ENCODE results near the gene APOL3. TPM values are rescaled to one million over a fixed set of nuclear protein-coding genes. Genes with fewer than 3 reads are reported as not detected.
A peak's percentile ranks its signal among the peaks of the same experiment; 100 is the strongest.

APOL3 gene
- total RNA-seq, 4 donors from 2014 or later = 22.1 to 108 (median 76.7) TPM

DNA sequence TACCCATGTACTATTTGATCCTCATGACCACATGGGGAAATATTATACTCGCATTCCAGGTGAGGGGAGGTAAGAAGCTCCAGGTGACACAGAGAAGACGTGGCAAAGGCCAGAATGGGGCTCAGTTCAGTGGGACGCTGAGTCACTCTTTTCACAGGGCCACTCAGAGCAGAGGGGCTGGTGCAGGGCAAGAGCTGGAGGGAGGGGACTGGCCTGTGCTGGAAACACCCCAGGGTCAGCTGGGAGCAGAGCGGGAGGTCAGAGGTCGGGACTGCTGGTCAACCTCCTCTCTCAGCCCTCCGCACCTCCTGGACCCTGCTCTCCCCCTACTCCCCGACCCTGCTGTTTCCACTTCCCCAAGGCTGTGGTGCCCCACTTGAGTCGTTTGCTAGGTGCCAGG is 12.1 kb downstream of the APOL3 start:
- intact Hi-C loops (cut with DNase I; ENCODE audit: low total_unique reads) = no loop called here
- peaks cover 6 to 7% of the 10 kb centered on the region in 2 donors for H3K4me1 ChIP-seq
- H3K27ac ChIP-seq = peak overlapping the region; percentile 70 to 94
- TF ChIP-seq, protein P1, sequence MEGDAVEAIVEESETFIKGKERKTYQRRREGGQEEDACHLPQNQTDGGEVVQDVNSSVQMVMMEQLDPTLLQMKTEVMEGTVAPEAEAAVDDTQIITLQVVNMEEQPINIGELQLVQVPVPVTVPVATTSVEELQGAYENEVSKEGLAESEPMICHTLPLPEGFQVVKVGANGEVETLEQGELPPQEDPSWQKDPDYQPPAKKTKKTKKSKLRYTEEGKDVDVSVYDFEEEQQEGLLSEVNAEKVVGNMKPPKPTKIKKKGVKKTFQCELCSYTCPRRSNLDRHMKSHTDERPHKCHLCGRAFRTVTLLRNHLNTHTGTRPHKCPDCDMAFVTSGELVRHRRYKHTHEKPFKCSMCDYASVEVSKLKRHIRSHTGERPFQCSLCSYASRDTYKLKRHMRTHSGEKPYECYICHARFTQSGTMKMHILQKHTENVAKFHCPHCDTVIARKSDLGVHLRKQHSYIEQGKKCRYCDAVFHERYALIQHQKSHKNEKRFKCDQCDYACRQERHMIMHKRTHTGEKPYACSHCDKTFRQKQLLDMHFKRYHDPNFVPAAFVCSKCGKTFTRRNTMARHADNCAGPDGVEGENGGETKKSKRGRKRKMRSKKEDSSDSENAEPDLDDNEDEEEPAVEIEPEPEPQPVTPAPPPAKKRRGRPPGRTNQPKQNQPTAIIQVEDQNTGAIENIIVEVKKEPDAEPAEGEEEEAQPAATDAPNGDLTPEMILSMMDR (IDR thresholded peaks at IDR 0.05) = no peak
- no peak for TF ChIP-seq POLR2A (IDR thresholded peaks at IDR 0.05)
- H3K36me3 ChIP-seq = no peaks in the 10 kb centered on the region
- no peak for DNase-seq
- no peak overlapping the region for H3K4me3 ChIP-seq
- H3K9me3 ChIP-seq = no peaks in the 10 kb centered on the region
- no peaks in the 10 kb centered on the region for H3K27me3 ChIP-seq

DNA sequence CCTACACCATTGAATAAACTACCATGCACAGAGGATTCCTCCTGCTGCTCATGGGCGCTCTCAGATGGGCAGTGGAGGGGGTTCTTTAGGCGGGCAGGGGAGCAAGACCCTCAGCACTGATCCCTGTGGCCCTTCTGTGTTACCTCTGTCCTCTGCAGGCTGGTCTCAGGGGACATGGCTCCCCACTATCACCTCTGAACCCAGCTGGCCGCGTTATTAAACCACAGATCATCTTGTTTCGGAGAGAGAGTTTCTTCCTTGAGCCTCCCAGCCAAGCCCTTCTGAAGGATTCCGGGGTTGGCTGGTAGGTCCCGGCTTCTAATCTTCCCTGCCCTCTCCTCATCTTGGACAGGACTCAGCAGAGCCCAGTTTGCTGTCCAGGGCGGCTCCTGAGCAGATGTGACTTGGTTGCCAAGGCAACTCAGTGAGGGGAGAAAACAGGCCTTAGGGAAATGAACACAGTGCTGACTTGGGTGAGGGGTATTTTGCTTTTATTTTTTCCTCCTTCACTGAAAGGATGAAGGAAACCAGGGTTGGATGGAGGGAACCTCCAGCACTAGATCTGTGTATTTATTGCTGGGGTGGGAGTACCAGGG is 13.3 kb downstream of the APOL3 start:
- no peak for DNase-seq
- TF ChIP-seq, protein P1 (IDR thresholded peaks at IDR 0.05) = no peak
- no peak for TF ChIP-seq POLR2A (IDR thresholded peaks at IDR 0.05)
- intact Hi-C loops (cut with DNase I; ENCODE audit: low total_unique reads) = no loop called here
- peak overlapping the region; percentile 70 to 94 for H3K27ac ChIP-seq
- H3K36me3 ChIP-seq = no peaks in the 10 kb centered on the region
- H3K4me3 ChIP-seq = no peak overlapping the region
- H3K27me3 ChIP-seq = no peaks in the 10 kb centered on the region
- peaks cover 6 to 7% of the 10 kb centered on the region in 2 donors for H3K4me1 ChIP-seq
- no peaks in the 10 kb centered on the region for H3K9me3 ChIP-seq

DNA sequence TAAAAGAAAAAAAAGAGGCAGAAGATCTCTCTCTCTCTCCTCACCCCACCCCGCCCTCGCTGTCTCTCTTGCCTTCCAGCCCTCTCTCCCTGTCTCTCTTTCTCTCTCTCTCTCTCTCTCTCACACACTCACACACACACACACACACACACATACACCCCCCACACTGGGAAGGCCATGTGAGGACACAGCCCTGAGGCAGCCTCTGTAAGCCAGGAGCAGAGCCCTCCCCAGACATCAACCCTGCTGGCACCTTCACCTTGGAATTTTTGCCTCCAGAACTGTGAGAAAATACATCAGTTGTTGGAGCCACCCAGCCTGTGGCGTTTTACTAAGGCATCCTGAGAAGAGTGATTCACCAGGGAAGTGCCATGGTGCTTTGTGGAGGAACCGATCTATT is 14.7 kb downstream of the APOL3 start:
- Histone ChIP-seq H3K4me1 (peaks cover 4 to 6% of the 10 kb centered on the region in 2 donors), H3K27me3 (no peaks in the 10 kb centered on the region), H3K36me3 (no peaks in the 10 kb centered on the region), H3K27ac (peak overlapping the region; percentile 28 to 40), H3K4me3 (no peak overlapping the region), H3K9me3 (no peaks in the 10 kb centered on the region)
- DNase-seq = no peak
- TF ChIP-seq POLR2A (IDR thresholded peaks at IDR 0.05) = no peak
- TF ChIP-seq, protein P1 (IDR thresholded peaks at IDR 0.05) = no peak
- intact Hi-C loops (cut with DNase I; ENCODE audit: low total_unique reads) = loop anchor here (2.0 kb wide), 1 partner anchor 35 kb away; no protein-coding TSS in a partner anchor

DNA sequence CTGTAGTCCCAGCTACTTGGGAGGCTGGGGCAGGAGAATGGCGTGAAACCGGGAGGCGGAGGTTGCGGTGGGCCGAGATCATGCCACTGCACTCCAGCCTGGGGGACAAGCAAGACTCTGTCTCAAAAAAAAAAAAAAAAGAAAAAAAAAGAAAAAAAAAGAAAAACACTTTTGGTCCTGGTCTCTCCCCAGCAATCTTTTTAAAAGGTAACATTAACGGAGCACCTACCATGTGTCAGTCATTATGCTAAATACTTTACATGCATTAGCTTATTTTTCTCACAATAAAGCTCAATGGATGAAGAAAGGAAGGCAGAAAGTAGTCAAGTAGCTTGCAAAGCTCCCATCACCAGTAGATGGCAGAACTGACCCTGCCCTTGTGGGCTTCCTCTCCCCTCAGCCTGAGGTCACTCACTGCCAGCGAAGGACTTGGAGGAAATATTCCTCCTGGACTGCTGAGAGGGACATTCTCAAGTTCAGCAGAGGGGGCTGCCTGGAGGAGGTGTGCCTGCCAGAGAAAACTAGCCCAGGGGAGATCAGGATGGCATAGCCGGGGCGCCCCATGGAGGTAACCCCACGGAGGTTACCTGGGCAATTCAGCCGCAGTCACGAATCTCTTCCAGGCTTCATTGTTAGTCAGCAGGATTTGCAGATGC is 15.5 kb downstream of the APOL3 start:
- H3K4me3 ChIP-seq = no peak overlapping the region
- TF ChIP-seq, protein P1 (IDR thresholded peaks at IDR 0.05) = peak; percentile 76 to 85 (median 79)
- no peak for TF ChIP-seq POLR2A (IDR thresholded peaks at IDR 0.05)
- H3K4me1 ChIP-seq = no peaks in the 10 kb centered on the region
- intact Hi-C loops (cut with DNase I; ENCODE audit: low total_unique reads) = loop anchor here (2.0 kb wide), 1 partner anchor 36 kb away; no protein-coding TSS in a partner anchor
- H3K9me3 ChIP-seq = no peaks in the 10 kb centered on the region
- H3K36me3 ChIP-seq = no peaks in the 10 kb centered on the region
- DNase-seq = peak; percentile 66 to 76
- no peaks in the 10 kb centered on the region for H3K27me3 ChIP-seq
- peak overlapping the region; percentile 28 to 40 for H3K27ac ChIP-seq

DNA sequence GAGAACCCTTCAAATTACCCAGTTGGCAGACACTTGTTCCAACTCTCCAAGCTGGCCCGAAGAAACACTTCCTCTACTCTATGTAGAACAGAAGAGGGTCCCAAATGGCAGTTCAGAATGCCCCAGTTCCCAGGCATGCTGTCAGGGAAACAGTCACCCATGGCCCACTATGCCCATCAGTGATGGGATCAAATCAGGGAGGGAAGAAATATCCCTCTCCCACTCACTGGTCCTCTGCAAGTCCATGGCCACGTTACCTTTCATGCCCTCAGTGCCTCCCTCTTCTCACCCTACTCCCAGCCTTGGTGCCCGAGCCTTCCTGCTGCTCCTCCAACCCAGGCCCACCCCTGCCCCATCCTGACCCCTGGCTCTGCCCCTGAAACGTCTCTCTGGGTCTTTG is 16.6 kb downstream of the APOL3 start:
- no peaks in the 10 kb centered on the region for H3K27me3 ChIP-seq
- intact Hi-C loops (cut with DNase I; ENCODE audit: low total_unique reads) = loop anchor here (2.0 kb wide), 1 partner anchor 37 kb away; no protein-coding TSS in a partner anchor
- TF ChIP-seq, protein P1 (IDR thresholded peaks at IDR 0.05) = no peak
- no peak for TF ChIP-seq POLR2A (IDR thresholded peaks at IDR 0.05)
- H3K36me3 ChIP-seq = no peaks in the 10 kb centered on the region
- no peak overlapping the region for H3K27ac ChIP-seq
- DNase-seq = no peak
- no peaks in the 10 kb centered on the region for H3K9me3 ChIP-seq
- H3K4me3 ChIP-seq = no peak overlapping the region
- H3K4me1 ChIP-seq = no peaks in the 10 kb centered on the region

Data from uterus (tissue), 4 donors.